OCI-LY3 (cell line): ENCODE measurements around the gene ACVR1.

Experiments
- EZH2phosphoT487 ChIP-seq: fragments of 200-600 bp; shearing (Covaris generic); IDR thresholded peaks from 2 replicates; pipeline ENCODE4 v1.6.1; 2018; ENCODE audit warnings: antibody characterized with exemption, mixed run types, low read depth
- TF ChIP-seq, protein P1 (sequence below): fragments of 200-600, 300-600 bp; sonication (generic); IDR thresholded peaks from 2 replicates; pipeline ENCODE4 v1.5.1; 2014; ENCODE audit warnings: antibody characterized with exemption, low read length, low read depth

DNA sequence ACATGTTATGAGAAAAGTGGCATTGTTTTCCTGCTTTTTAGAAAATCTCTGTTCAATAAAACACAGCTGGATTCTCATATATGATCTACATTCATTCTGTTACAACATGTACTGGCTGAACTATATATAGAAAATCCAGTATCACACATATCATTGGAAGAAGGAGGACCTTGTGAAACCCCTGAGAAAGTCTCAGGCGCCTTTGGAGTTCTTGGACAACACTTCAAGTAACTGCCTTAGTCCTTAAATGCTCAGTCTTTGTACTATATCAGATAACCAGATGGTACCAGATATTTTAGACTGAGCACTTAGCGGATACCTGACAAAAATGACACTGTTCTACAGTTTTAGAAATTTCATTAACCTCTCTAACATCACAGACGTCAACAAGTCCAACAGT, 72.2 kb downstream of the ACVR1 start:
- TF ChIP-seq, protein P1, sequence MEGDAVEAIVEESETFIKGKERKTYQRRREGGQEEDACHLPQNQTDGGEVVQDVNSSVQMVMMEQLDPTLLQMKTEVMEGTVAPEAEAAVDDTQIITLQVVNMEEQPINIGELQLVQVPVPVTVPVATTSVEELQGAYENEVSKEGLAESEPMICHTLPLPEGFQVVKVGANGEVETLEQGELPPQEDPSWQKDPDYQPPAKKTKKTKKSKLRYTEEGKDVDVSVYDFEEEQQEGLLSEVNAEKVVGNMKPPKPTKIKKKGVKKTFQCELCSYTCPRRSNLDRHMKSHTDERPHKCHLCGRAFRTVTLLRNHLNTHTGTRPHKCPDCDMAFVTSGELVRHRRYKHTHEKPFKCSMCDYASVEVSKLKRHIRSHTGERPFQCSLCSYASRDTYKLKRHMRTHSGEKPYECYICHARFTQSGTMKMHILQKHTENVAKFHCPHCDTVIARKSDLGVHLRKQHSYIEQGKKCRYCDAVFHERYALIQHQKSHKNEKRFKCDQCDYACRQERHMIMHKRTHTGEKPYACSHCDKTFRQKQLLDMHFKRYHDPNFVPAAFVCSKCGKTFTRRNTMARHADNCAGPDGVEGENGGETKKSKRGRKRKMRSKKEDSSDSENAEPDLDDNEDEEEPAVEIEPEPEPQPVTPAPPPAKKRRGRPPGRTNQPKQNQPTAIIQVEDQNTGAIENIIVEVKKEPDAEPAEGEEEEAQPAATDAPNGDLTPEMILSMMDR: no peak
- no peak for TF ChIP-seq EZH2phosphoT487
